ENCODE results near the gene DGKZ.

Gene DGKZ

GRCh38 chr11:46350695-46351094, 3.4 kb downstream of the DGKZ start:
- Histone ChIP-seq H3K36me3 (replicated peaks; ENCODE audit: insufficient read depth, low read length) (no peaks in the 10 kb centered on the region), H3K27ac (ENCODE audit: low read length) (no peak overlapping the region), H3K4me1 (ENCODE audit: low read length) (peaks cover 13% of the 10 kb centered on the region), H3K27me3 (replicated peaks; ENCODE audit: insufficient read depth, low read length) (peaks cover 8% of the 10 kb centered on the region; the same call in 1 of the 2 replicates), H3K4me2 (ENCODE audit: low read depth, low read length) (no peak overlapping the region), H3K9me3 (replicated peaks; ENCODE audit: insufficient read depth, low read length) (no peaks in the 10 kb centered on the region), H4K20me1 (ENCODE audit: insufficient read depth, low read length) (no peaks in the 10 kb centered on the region), H3K79me2 (ENCODE audit: low read length) (peaks cover 64% of the 10 kb centered on the region), H3K9ac (ENCODE audit: low read length) (no peak overlapping the region), H3K9me2 (replicated peaks; ENCODE audit: insufficient read depth, low read length) (no peaks in the 10 kb centered on the region), H3K4me3 (ENCODE audit: low read length) (no peak overlapping the region), H2AFZ (ENCODE audit: low read length) (no peak overlapping the region), H3F3A (ENCODE audit: insufficient read depth, low read length) (no peaks in the 10 kb centered on the region)
- TF ChIP-seq EZH2phosphoT487 (IDR thresholded peaks at IDR 0.05; ENCODE audit: low read length) = no peak
- TF ChIP-seq CTCF (IDR thresholded peaks at IDR 0.05; ENCODE audit: low read length) = no peak
- TF ChIP-seq EZH2 (optimal IDR thresholded peaks at IDR 0.05; ENCODE audit: low read depth, low read length) = no peak
- DNase-seq = no peak

GRCh38 chr11:46351148-46351547, 3.9 kb downstream of the DGKZ start:
- no peaks in the 10 kb centered on the region for H3K36me3 ChIP-seq (replicated peaks; ENCODE audit: insufficient read depth, low read length)
- H2AFZ ChIP-seq (ENCODE audit: low read length) = no peak overlapping the region
- H3K4me3 ChIP-seq (ENCODE audit: low read length) = no peak overlapping the region
- H3F3A ChIP-seq (ENCODE audit: insufficient read depth, low read length) = no peaks in the 10 kb centered on the region
- peaks cover 64% of the 10 kb centered on the region for H3K79me2 ChIP-seq (ENCODE audit: low read length)
- peaks cover 13% of the 10 kb centered on the region for H3K4me1 ChIP-seq (ENCODE audit: low read length)
- no peak overlapping the region for H3K4me2 ChIP-seq (ENCODE audit: low read depth, low read length)
- H3K27ac ChIP-seq (ENCODE audit: low read length) = no peak overlapping the region
- peaks cover 7% of the 10 kb centered on the region; the same call in 1 of the 2 replicates for H3K27me3 ChIP-seq (replicated peaks; ENCODE audit: insufficient read depth, low read length)
- H3K9ac ChIP-seq (ENCODE audit: low read length) = no peak overlapping the region
- DNase-seq = no peak
- H3K9me2 ChIP-seq (replicated peaks; ENCODE audit: insufficient read depth, low read length) = no peaks in the 10 kb centered on the region
- H4K20me1 ChIP-seq (ENCODE audit: insufficient read depth, low read length) = no peaks in the 10 kb centered on the region
- TF ChIP-seq EZH2phosphoT487 (IDR thresholded peaks at IDR 0.05; ENCODE audit: low read length) = no peak
- TF ChIP-seq EZH2 (optimal IDR thresholded peaks at IDR 0.05; ENCODE audit: low read depth, low read length) = no peak
- no peak for TF ChIP-seq CTCF (IDR thresholded peaks at IDR 0.05; ENCODE audit: low read length)
- H3K9me3 ChIP-seq (replicated peaks; ENCODE audit: insufficient read depth, low read length) = no peaks in the 10 kb centered on the region

- Histone ChIP-seq H3K9me3 (replicated peaks; ENCODE audit: insufficient read depth, low read length) (no peaks in the 10 kb centered on the region), H3K9ac (ENCODE audit: low read length) (no peak overlapping the region), H3F3A (ENCODE audit: insufficient read depth, low read length) (no peaks in the 10 kb centered on the region), H3K9me2 (replicated peaks; ENCODE audit: insufficient read depth, low read length) (no peaks in the 10 kb centered on the region), H3K27ac (ENCODE audit: low read length) (no peak overlapping the region), H3K4me3 (ENCODE audit: low read length) (no peak overlapping the region), H2AFZ (ENCODE audit: low read length) (no peak overlapping the region), H4K20me1 (ENCODE audit: insufficient read depth, low read length) (no peaks in the 10 kb centered on the region), H3K79me2 (ENCODE audit: low read length) (peaks cover 68% of the 10 kb centered on the region), H3K36me3 (replicated peaks; ENCODE audit: insufficient read depth, low read length) (no peaks in the 10 kb centered on the region), H3K4me2 (ENCODE audit: low read depth, low read length) (no peak overlapping the region), H3K4me1 (ENCODE audit: low read length) (peaks cover 13% of the 10 kb centered on the region), H3K27me3 (replicated peaks; ENCODE audit: insufficient read depth, low read length) (0 out of 2 replicates have a peak, but pooled peaks cover 3% of the 10 kb centered on the region)
- no peak for DNase-seq
- TF ChIP-seq CTCF (IDR thresholded peaks at IDR 0.05; ENCODE audit: low read length) = no peak
- TF ChIP-seq EZH2 (optimal IDR thresholded peaks at IDR 0.05; ENCODE audit: low read depth, low read length) = no peak
- TF ChIP-seq EZH2phosphoT487 (IDR thresholded peaks at IDR 0.05; ENCODE audit: low read length) = no peak
Observed at GRCh38 chr11:46351606-46352005, 4.3 kb downstream of the DGKZ start.
